Heart right ventricle (tissue), 16 donors: ENCODE measurements around the gene CEP128. TPM values are rescaled to one million over a fixed set of nuclear protein-coding genes. Genes with fewer than 3 reads are reported as not detected.

Source experiments
- ATAC-seq, 8 donors: fragments of 200-7000 bp; cut with Tn5 transposase; one replicate each; pipeline ENCODE4 v1.9.1; 2020; ENCODE audit warnings: mild to moderate bottlenecking in 8 of 8, moderate library complexity in 8 of 8, moderate number of reproducible peaks in 1 of 8
- DNase-seq, 2 donors: peaks; one replicate each; pipeline ENCODE4 v3.0.0-alpha.2; 2020
- H3K27ac ChIP-seq, 10 donors: fragments of 200-600 bp; sonication (generic) in 2 of 10; one replicate each; pipeline versions ENCODE4 v1.5.0 to v1.8.0; 2020 to 2022; ENCODE audit warnings: mild to moderate bottlenecking in 3 of 10
- H3K27me3 ChIP-seq, 7 donors: fragments of 200-600 bp; one replicate each; pipeline ENCODE4 v1.8.0; 2021 to 2022; ENCODE audit warnings: mild to moderate bottlenecking in 2 of 7
- H3K36me3 ChIP-seq, 9 donors: fragments of 200-600 bp; sonication (generic) in 1 of 9; one replicate each; pipeline versions ENCODE4 v1.5.0 to v1.8.0; 2020 to 2022; ENCODE audit warnings: mild to moderate bottlenecking in 2 of 9
- H3K4me1 ChIP-seq, 9 donors: fragments of 200-600 bp; sonication (generic) in 1 of 9; one replicate each; pipeline versions ENCODE4 v1.5.0 to v1.8.0; 2020 to 2022; ENCODE audit warnings: mild to moderate bottlenecking in 4 of 9
- H3K4me3 ChIP-seq, 10 donors: fragments of 200-600 bp; sonication (generic) in 2 of 10; one replicate each; pipeline versions ENCODE4 v1.5.0 to v1.8.0; 2020 to 2022; ENCODE audit warnings: mild to moderate bottlenecking in 7 of 10, moderate library complexity in 2 of 10
- H3K9me3 ChIP-seq, 11 donors: fragments of 200-600 bp in 10 of 11; sonication (generic) in 2 of 11; one replicate each; pipeline versions ENCODE4 v1.5.0 to v1.8.0; 2013 to 2022; ENCODE audit warnings: mild to moderate bottlenecking in 2 of 11, control low read depth in 1 of 11, moderate library complexity in 1 of 11
- CTCF ChIP-seq, 9 donors: fragments of 200-600 bp; sonication (generic) in 2 of 9; IDR thresholded peaks; one replicate each; pipeline versions ENCODE4 v1.5.0 to v1.8.0; 2021 to 2022; ENCODE audit warnings: antibody characterized with exemption in 9 of 9, mild to moderate bottlenecking in 5 of 9, moderate library complexity in 1 of 9
- WGBS, 2 donors: extraction: QIAGEN DNeasy Blood & Tissue Kit; methylation state at CpG; one replicate each; pipeline ENCODE4 v1.1.7; 2013; ENCODE audit warnings: inconsistent platforms in 1 of 2; 5-methylcytosine and 5-hydroxymethylcytosine counted together
- intact Hi-C, 10 donors: fragments of 100-400 bp; cut with DNase I; formaldehyde crosslinking; loops; one replicate each; pipeline versions ENCODE4 v1.11.1 to v1.14.2; 2022
- polyA plus RNA-seq, 2 donors: library from polyadenylated mRNA; stranded (reverse); fragments of 200-250 nt; gene quantifications; one replicate each; pipeline ENCODE4 v1.2.3, GENCODE V29; 2013
- total RNA-seq, 10 donors: library from RNA; stranded (reverse); fragmentation: NEBNext Ultra II Directional in 3 of 10; extraction: Animal tissue kit (Norgen Biotek cat#: 25700) in 3 of 10; gene quantifications; one replicate each; pipeline versions ENCODE4 v1.2.1 to v1.2.4, GENCODE V29; 2021 to 2023
- donor health status: Arrhythmogenic right ventricular cardiomyopathy.
- donor health status: ischemic (EF 13 %, LVEDD 7.1; RV severe dilation, severe dysfunction).
- donor health status: healthy with polysubstance abuse.
- donor health status: DM: no; HTN: yes; CAD: no.
- donor health status: DM: no; HTN: no; CAD: no.
- donor health status: ischemic (EF 25% LVEDD 6.9; RV normal size, moderate dysfunction).
- donor health status: ischemic (EF 25% LVEDD 5.7; RV mildly dilated, moderate dysfunction).
- donor health status: healthy.
- donor health status: DM: yes; HTN: yes; CAD: no.
- donor health status: Ischemic cardiomyopathy.
- donor health status: ischemic (EF 35%, LVEDD 5.7; RV mildly dilated, moderate dysfunction).
- donor health status: nonischemic (EF 11% LVEDD 7.7; RV severe dilation, severe dysfunction).
- donor health status: DM: yes; HTN: yes; CAD: no.
- donor health status: PGD.
- donor health status: ischemic (EF 29% LVEDD 5.4; RV normal size, mild dysfunction).
- donor health status: nonischemic (EF 23%, LVEDD 6.1; RV moderate dilation, normal function).

CEP128 gene
- total and polyA plus RNA-seq, 12 donors = 0.93 to 4.9 (median 3.3) TPM

- intact Hi-C loops = loop anchor here in 6 of 10 donors (2.0 to 10.0 kb wide), 4 partner anchors 31 to 933 kb away; partner anchors contain the start of gene TSHR (in 3 of the 6)
- DNase-seq (peak in 1 of 2 donors; percentile 63), ATAC-seq (peak in 7 of 8 donors; percentile 52 to 80 (median 74))
- peak; percentile 74 to 97 (median 92) for TF ChIP-seq CTCF (IDR thresholded peaks at IDR 0.05)
- Histone ChIP-seq H3K4me1 (no peaks in the 10 kb centered on the region), H3K27me3 (peaks cover 0 to 35% (median 19%) of the 10 kb centered on the region in 7 donors), H3K36me3 (no peaks in the 10 kb centered on the region), H3K27ac (no peak overlapping the region), H3K4me3 (no peak overlapping the region), H3K9me3 (no peaks in the 10 kb centered on the region)
- WGBS, 2 donors = 30 to 32% methylated on average over 6 of the region's 6 CpGs
Measured at GRCh38 chr14:80987235-80988032, 45.9 kb upstream of the CEP128 start.

- Histone ChIP-seq H3K4me3 (no peak overlapping the region), H3K27me3 (peaks cover 0 to 21% (median 7%) of the 10 kb centered on the region in 7 donors), H3K4me1 (no peaks in the 10 kb centered on the region), H3K9me3 (no peaks in the 10 kb centered on the region), H3K27ac (no peak overlapping the region), H3K36me3 (no peaks in the 10 kb centered on the region)
- ATAC-seq (no peak), DNase-seq (no peak)
- WGBS, 2 donors = 61 to 81% methylated on average over 2 of the region's 2 CpGs
- intact Hi-C loops = loop anchor here in 2 of 10 donors (10.0 kb wide), 1 partner anchor 928 kb away; no protein-coding TSS in a partner anchor
- TF ChIP-seq CTCF (IDR thresholded peaks at IDR 0.05) = no peak
Measured at GRCh38 chr14:80982711-80983110, 41.2 kb upstream of the CEP128 start.

- TF ChIP-seq CTCF (IDR thresholded peaks at IDR 0.05) = no peak
- 92 to 95% methylated on average over 7 of the region's 7 CpGs for WGBS, 2 donors
Measured at GRCh38 chr14:80981673-80982072, 40.1 kb upstream of the CEP128 start.

GRCh38 chr14:80981156-80981555, 39.6 kb upstream of the CEP128 start:
- ATAC-seq (no peak), DNase-seq (no peak)
- no peak for TF ChIP-seq CTCF (IDR thresholded peaks at IDR 0.05)
- 68% methylated on average over 3 of the region's 3 CpGs for WGBS, 2 donors
- no peak overlapping the region for H3K4me3 ChIP-seq
- peaks cover 0 to 15% (median 8%) of the 10 kb centered on the region in 7 donors for H3K27me3 ChIP-seq
- H3K27ac ChIP-seq = no peak overlapping the region
- no peaks in the 10 kb centered on the region for H3K36me3 ChIP-seq
- H3K9me3 ChIP-seq = no peaks in the 10 kb centered on the region
- H3K4me1 ChIP-seq = no peaks in the 10 kb centered on the region
- intact Hi-C loops = loop anchor here in 2 of 10 donors (10.0 kb wide), 1 partner anchor 926 kb away; no protein-coding TSS in a partner anchor

More at GRCh38 chr14:80981673-80982072, 40.1 kb upstream of the CEP128 start:
- ATAC-seq = no peak
- H3K9me3 ChIP-seq = no peaks in the 10 kb centered on the region
- intact Hi-C loops = loop anchor here in 2 of 10 donors (10.0 kb wide), 1 partner anchor 927 kb away; no protein-coding TSS in a partner anchor
- DNase-seq = no peak
- H3K27me3 ChIP-seq = peaks cover 0 to 21% (median 7%) of the 10 kb centered on the region in 7 donors
- H3K36me3 ChIP-seq = no peaks in the 10 kb centered on the region
- H3K4me1 ChIP-seq = no peaks in the 10 kb centered on the region
- no peak overlapping the region for H3K27ac ChIP-seq
- H3K4me3 ChIP-seq = no peak overlapping the region
